ENCODE measurements around the gene RIPK4.

RIPK4 gene

GRCh38 chr21:41761934-41762635, 4.8 kb downstream of the RIPK4 start:
- no peaks in the 10 kb centered on the region for H3K9me3 ChIP-seq (ENCODE audit: control insufficient read depth in 2 of 2, low read length in 2 of 2)
- peaks cover 12% of the 10 kb centered on the region for H3K4me1 ChIP-seq (ENCODE audit: control insufficient read depth, insufficient read depth, low read length)
- H3K36me3 ChIP-seq (ENCODE audit: control insufficient read depth in 2 of 2, insufficient read depth in 2 of 2, low read length in 2 of 2) = no peaks in the 10 kb centered on the region
- no peak overlapping the region for H3K9ac ChIP-seq (ENCODE audit: low read length in 2 of 2)
- H3K4me3 ChIP-seq (ENCODE audit: low read length in 2 of 2) = no peak overlapping the region
- peaks cover 50 to 72% of the 10 kb centered on the region in 2 donors for H3K27me3 ChIP-seq (ENCODE audit: control insufficient read depth in 1 of 2, insufficient read depth in 2 of 2, low read length in 2 of 2)
- H3K27ac ChIP-seq (ENCODE audit: low read length) = no peak overlapping the region

GRCh38 chr21:41761211-41761933, 5.5 kb downstream of the RIPK4 start:
- H3K27me3 ChIP-seq (ENCODE audit: control insufficient read depth in 1 of 2, insufficient read depth in 2 of 2, low read length in 2 of 2) = peaks cover 48 to 65% of the 10 kb centered on the region in 2 donors
- no peaks in the 10 kb centered on the region for H3K36me3 ChIP-seq (ENCODE audit: control insufficient read depth in 2 of 2, insufficient read depth in 2 of 2, low read length in 2 of 2)
- H3K27ac ChIP-seq (ENCODE audit: low read length) = no peak overlapping the region
- peak overlapping the region in 1 of 2 donors; percentile 40 for H3K4me3 ChIP-seq (ENCODE audit: low read length in 2 of 2)
- H3K9ac ChIP-seq (ENCODE audit: low read length in 2 of 2) = no peak overlapping the region
- H3K9me3 ChIP-seq (ENCODE audit: control insufficient read depth in 2 of 2, low read length in 2 of 2) = no peaks in the 10 kb centered on the region
- H3K4me1 ChIP-seq (ENCODE audit: control insufficient read depth, insufficient read depth, low read length) = peaks cover 10% of the 10 kb centered on the region

DNA sequence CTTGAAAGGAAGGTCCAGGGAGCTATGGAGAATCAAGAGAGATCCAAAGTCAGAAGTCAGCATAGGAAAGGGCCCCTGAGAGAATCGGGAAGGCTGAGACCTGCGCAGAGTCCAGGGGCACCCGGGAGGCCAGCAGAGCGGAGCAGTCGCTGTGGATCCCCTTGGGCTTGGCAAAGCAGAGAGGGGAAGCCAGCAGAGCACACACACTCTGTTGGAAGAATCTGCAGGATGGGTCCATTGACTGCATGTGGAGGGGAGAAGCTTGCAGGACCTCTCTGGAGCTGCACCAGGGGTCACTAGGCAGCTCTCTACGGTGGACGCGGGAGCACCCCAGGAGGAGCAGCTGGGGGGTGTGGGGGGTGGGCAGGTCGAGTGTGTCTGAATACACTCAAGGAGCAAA, 6.4 kb downstream of the RIPK4 start:
- no peak overlapping the region for H3K27ac ChIP-seq (ENCODE audit: low read length)
- H3K27me3 ChIP-seq (ENCODE audit: control insufficient read depth in 1 of 2, insufficient read depth in 2 of 2, low read length in 2 of 2) = peaks cover 42 to 55% of the 10 kb centered on the region in 2 donors
- H3K4me1 ChIP-seq (ENCODE audit: control insufficient read depth, insufficient read depth, low read length) = peaks cover 6% of the 10 kb centered on the region
- no peaks in the 10 kb centered on the region for H3K36me3 ChIP-seq (ENCODE audit: control insufficient read depth in 2 of 2, insufficient read depth in 2 of 2, low read length in 2 of 2)
- H3K9me3 ChIP-seq (ENCODE audit: control insufficient read depth in 2 of 2, low read length in 2 of 2) = no peaks in the 10 kb centered on the region
- H3K4me3 ChIP-seq (ENCODE audit: low read length in 2 of 2) = no peak overlapping the region
- H3K9ac ChIP-seq (ENCODE audit: low read length in 2 of 2) = no peak overlapping the region

GRCh38 chr21:41759926-41760325, 6.9 kb downstream of the RIPK4 start:
- Histone ChIP-seq H3K4me1 (ENCODE audit: control insufficient read depth, insufficient read depth, low read length) (peaks cover 6% of the 10 kb centered on the region), H3K4me3 (ENCODE audit: low read length in 2 of 2) (no peak overlapping the region), H3K36me3 (ENCODE audit: control insufficient read depth in 2 of 2, insufficient read depth in 2 of 2, low read length in 2 of 2) (no peaks in the 10 kb centered on the region), H3K9ac (ENCODE audit: low read length in 2 of 2) (no peak overlapping the region), H3K9me3 (ENCODE audit: control insufficient read depth in 2 of 2, low read length in 2 of 2) (no peaks in the 10 kb centered on the region), H3K27me3 (ENCODE audit: control insufficient read depth in 1 of 2, insufficient read depth in 2 of 2, low read length in 2 of 2) (peaks cover 37 to 50% of the 10 kb centered on the region in 2 donors), H3K27ac (ENCODE audit: low read length) (no peak overlapping the region)

- Histone ChIP-seq H3K4me3 (ENCODE audit: low read length in 2 of 2) (no peak overlapping the region), H3K27ac (ENCODE audit: low read length) (no peak overlapping the region), H3K27me3 (ENCODE audit: control insufficient read depth in 1 of 2, insufficient read depth in 2 of 2, low read length in 2 of 2) (peaks cover 31 to 44% of the 10 kb centered on the region in 2 donors), H3K9ac (ENCODE audit: low read length in 2 of 2) (no peak overlapping the region), H3K9me3 (ENCODE audit: control insufficient read depth in 2 of 2, low read length in 2 of 2) (no peaks in the 10 kb centered on the region), H3K4me1 (ENCODE audit: control insufficient read depth, insufficient read depth, low read length) (peaks cover 6% of the 10 kb centered on the region), H3K36me3 (ENCODE audit: control insufficient read depth in 2 of 2, insufficient read depth in 2 of 2, low read length in 2 of 2) (no peaks in the 10 kb centered on the region)
Observed at GRCh38 chr21:41759214-41759840, 7.5 kb downstream of the RIPK4 start.

DNA sequence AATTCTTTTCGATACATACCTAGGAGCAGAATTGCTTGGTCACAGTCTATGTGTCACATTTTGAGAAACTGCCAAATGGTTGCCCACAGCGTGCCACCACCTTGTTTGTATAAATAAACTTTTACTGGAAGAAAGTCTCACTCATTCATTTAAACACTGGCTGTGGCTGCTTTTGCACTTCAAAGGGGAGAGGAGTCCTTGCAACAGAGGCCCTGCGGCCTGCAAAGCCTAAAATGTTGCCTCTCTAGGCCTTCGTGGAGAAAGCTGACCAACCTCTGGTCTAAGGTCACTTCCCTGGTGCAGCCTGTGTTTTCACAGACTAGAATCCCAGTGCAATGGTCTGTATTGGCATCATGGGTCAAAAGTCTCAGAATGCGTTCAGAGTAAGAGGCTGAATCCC, 8.3 kb downstream of the RIPK4 start:
- H3K4me3 ChIP-seq (ENCODE audit: low read length in 2 of 2) = no peak overlapping the region
- H3K4me1 ChIP-seq (ENCODE audit: control insufficient read depth, insufficient read depth, low read length) = peaks cover 6% of the 10 kb centered on the region
- no peaks in the 10 kb centered on the region for H3K9me3 ChIP-seq (ENCODE audit: control insufficient read depth in 2 of 2, low read length in 2 of 2)
- H3K36me3 ChIP-seq (ENCODE audit: control insufficient read depth in 2 of 2, insufficient read depth in 2 of 2, low read length in 2 of 2) = no peaks in the 10 kb centered on the region
- no peak overlapping the region for H3K9ac ChIP-seq (ENCODE audit: low read length in 2 of 2)
- peaks cover 26 to 37% of the 10 kb centered on the region in 2 donors for H3K27me3 ChIP-seq (ENCODE audit: control insufficient read depth in 1 of 2, insufficient read depth in 2 of 2, low read length in 2 of 2)
- H3K27ac ChIP-seq (ENCODE audit: low read length) = no peak overlapping the region

GRCh38 chr21:41755934-41756773, 10.7 kb downstream of the RIPK4 start:
- H3K4me3 ChIP-seq (ENCODE audit: low read length in 2 of 2) = no peak overlapping the region
- no peak overlapping the region for H3K27ac ChIP-seq (ENCODE audit: low read length)
- no peaks in the 10 kb centered on the region for H3K9me3 ChIP-seq (ENCODE audit: control insufficient read depth in 2 of 2, low read length in 2 of 2)
- H3K4me1 ChIP-seq (ENCODE audit: control insufficient read depth, insufficient read depth, low read length) = no peaks in the 10 kb centered on the region
- H3K27me3 ChIP-seq (ENCODE audit: control insufficient read depth in 1 of 2, insufficient read depth in 2 of 2, low read length in 2 of 2) = peaks cover 11 to 13% of the 10 kb centered on the region in 2 donors
- H3K36me3 ChIP-seq (ENCODE audit: control insufficient read depth in 2 of 2, insufficient read depth in 2 of 2, low read length in 2 of 2) = no peaks in the 10 kb centered on the region
- no peak overlapping the region for H3K9ac ChIP-seq (ENCODE audit: low read length in 2 of 2)

GRCh38 chr21:41755258-41755933, 11.5 kb downstream of the RIPK4 start:
- Histone ChIP-seq H3K4me3 (ENCODE audit: low read length in 2 of 2) (no peak overlapping the region), H3K9ac (ENCODE audit: low read length in 2 of 2) (no peak overlapping the region), H3K36me3 (ENCODE audit: control insufficient read depth in 2 of 2, insufficient read depth in 2 of 2, low read length in 2 of 2) (no peaks in the 10 kb centered on the region), H3K4me1 (ENCODE audit: control insufficient read depth, insufficient read depth, low read length) (no peaks in the 10 kb centered on the region), H3K9me3 (ENCODE audit: control insufficient read depth in 2 of 2, low read length in 2 of 2) (no peaks in the 10 kb centered on the region), H3K27ac (ENCODE audit: low read length) (no peak overlapping the region), H3K27me3 (ENCODE audit: control insufficient read depth in 1 of 2, insufficient read depth in 2 of 2, low read length in 2 of 2) (peaks cover 6 to 7% of the 10 kb centered on the region in 2 donors)

GRCh38 chr21:41754479-41754891, 12.4 kb downstream of the RIPK4 start:
- Histone ChIP-seq H3K4me3 (ENCODE audit: low read length in 2 of 2) (no peak overlapping the region), H3K9ac (ENCODE audit: low read length in 2 of 2) (no peak overlapping the region), H3K9me3 (ENCODE audit: control insufficient read depth in 2 of 2, low read length in 2 of 2) (no peaks in the 10 kb centered on the region), H3K36me3 (ENCODE audit: control insufficient read depth in 2 of 2, insufficient read depth in 2 of 2, low read length in 2 of 2) (no peaks in the 10 kb centered on the region), H3K27ac (ENCODE audit: low read length) (no peak overlapping the region), H3K27me3 (ENCODE audit: control insufficient read depth in 1 of 2, insufficient read depth in 2 of 2, low read length in 2 of 2) (peaks cover under 1 to 1% of the 10 kb centered on the region in 2 donors), H3K4me1 (ENCODE audit: control insufficient read depth, insufficient read depth, low read length) (no peaks in the 10 kb centered on the region)
